Measurements from ENCODE around the gene SERPINB2. TPM values are rescaled to one million over a fixed set of nuclear protein-coding genes. Genes with fewer than 3 reads are reported as not detected.

Gene SERPINB2
- total RNA-seq, 2 experiments from 2014 or later = 0.25 TPM; not detected in 1

- no peaks in the 10 kb centered on the region for H3K36me3 Mint-ChIP-seq (ENCODE audit: low read depth)
- ChIA-PET CTCF (no interaction called here), POLR2A (no interaction called here)
- H3K4me3 ChIP-seq (ENCODE audit: low read length) = no peak overlapping the region
- H3K27ac Mint-ChIP-seq = no peak overlapping the region
- intact Hi-C loops (cut with DNase I, micrococcal nuclease) = no loop called here
- DNase-seq (no peak), ATAC-seq (ENCODE audit: poor library complexity) (no peak)
- no peaks in the 10 kb centered on the region for H3K9me3 ChIP-seq (ENCODE audit: control insufficient read depth in 1 of 2, insufficient read depth in 1 of 2, low read length in 2 of 2)
- TF ChIP-seq CTCF (IDR thresholded peaks at IDR 0.05) = no peak
- peaks cover 16% of the 10 kb centered on the region for H3K4me1 Mint-ChIP-seq (ENCODE audit: low read depth)
- H3K4me3 Mint-ChIP-seq = no peak overlapping the region
- H3K4me1 ChIP-seq (ENCODE audit: insufficient read depth, low read length) = peaks cover 7% of the 10 kb centered on the region
- peaks cover 58% of the 10 kb centered on the region for H3K27me3 Mint-ChIP-seq
- H3K27me3 ChIP-seq (ENCODE audit: control insufficient read depth in 1 of 2, insufficient read depth in 2 of 2, low read length in 2 of 2) = peaks cover 4 to 5% of the 10 kb centered on the region in 2 experiments
- H3K36me3 ChIP-seq (ENCODE audit: insufficient read depth, low read length) = no peaks in the 10 kb centered on the region
- H3K27ac ChIP-seq (ENCODE audit: low read depth in 1 of 2, low read length in 2 of 2) = no peak overlapping the region
- no peaks in the 10 kb centered on the region for H3K9me3 Mint-ChIP-seq
Measured at GRCh38 chr18:63947051-63947790, 59.7 kb downstream of the SERPINB2 start.

- Mint-ChIP-seq H3K36me3 (ENCODE audit: low read depth) (no peaks in the 10 kb centered on the region), H3K27ac (no peak within 1 kb of the TSS), H3K4me1 (ENCODE audit: low read depth) (peaks cover 16% of the 10 kb centered on the region), H3K4me3 (peak within 1 kb of the TSS; percentile 54), H3K9me3 (no peaks in the 10 kb centered on the region), H3K27me3 (peaks cover 38% of the 10 kb centered on the region)
- H3K36me3 ChIP-seq (ENCODE audit: insufficient read depth, low read length) = no peaks in the 10 kb centered on the region
- H3K27ac ChIP-seq (ENCODE audit: low read depth in 1 of 2, low read length in 2 of 2) = no peak within 1 kb of the TSS
- ATAC-seq (ENCODE audit: poor library complexity) (peak; percentile 80), DNase-seq (peak in 12 of 14 experiments; percentile 12 to 81 (median 38))
- ChIA-PET CTCF (no interaction called here), POLR2A (no interaction called here)
- H3K4me3 ChIP-seq (ENCODE audit: low read length) = peak within 1 kb of the TSS; percentile 48
- H3K9me3 ChIP-seq (ENCODE audit: control insufficient read depth in 1 of 2, insufficient read depth in 1 of 2, low read length in 2 of 2) = no peaks in the 10 kb centered on the region
- peak; percentile 44 for TF ChIP-seq CTCF (IDR thresholded peaks at IDR 0.05)
- peaks cover 1 to 4% of the 10 kb centered on the region in 2 experiments for H3K27me3 ChIP-seq (ENCODE audit: control insufficient read depth in 1 of 2, insufficient read depth in 2 of 2, low read length in 2 of 2)
- peaks cover 7% of the 10 kb centered on the region for H3K4me1 ChIP-seq (ENCODE audit: insufficient read depth, low read length)
- intact Hi-C loops (cut with DNase I, micrococcal nuclease) = no loop called here
Measured at GRCh38 chr18:63949068-63949737, 61.7 kb downstream of the SERPINB2 start, which contains the start of gene HMSD. Gene HMSD (plus strand): TSS chr18:63949301. CDS start chr18:63953456, 4,155 bp downstream.

GRCh38 chr18:63951302-63951705 lies 63.8 kb downstream of the SERPINB2 start:
- H3K4me1 Mint-ChIP-seq (ENCODE audit: low read depth) = peaks cover 16% of the 10 kb centered on the region
- H3K36me3 Mint-ChIP-seq (ENCODE audit: low read depth) = no peaks in the 10 kb centered on the region
- POLR2A ChIA-PET = no interaction called here
- DNase-seq (no peak), ATAC-seq (ENCODE audit: poor library complexity) (no peak)
- peaks cover 31% of the 10 kb centered on the region for H3K27me3 Mint-ChIP-seq
- H3K4me1 ChIP-seq (ENCODE audit: insufficient read depth, low read length) = peaks cover 7% of the 10 kb centered on the region
- no peak overlapping the region for H3K4me3 Mint-ChIP-seq
- H3K9me3 Mint-ChIP-seq = no peaks in the 10 kb centered on the region
- TF ChIP-seq CTCF (IDR thresholded peaks at IDR 0.05) = no peak
- H3K4me3 ChIP-seq (ENCODE audit: low read length) = no peak overlapping the region
- H3K36me3 ChIP-seq (ENCODE audit: insufficient read depth, low read length) = no peaks in the 10 kb centered on the region
- H3K9me3 ChIP-seq (ENCODE audit: control insufficient read depth in 1 of 2, insufficient read depth in 1 of 2, low read length in 2 of 2) = no peaks in the 10 kb centered on the region
- intact Hi-C loops (cut with DNase I, micrococcal nuclease) = loop anchor here in 1 of 2 experiments (5.0 kb wide), 1 partner anchor 36 kb away; no protein-coding TSS in a partner anchor
- no peak overlapping the region for H3K27ac Mint-ChIP-seq
- H3K27ac ChIP-seq (ENCODE audit: low read depth in 1 of 2, low read length in 2 of 2) = no peak overlapping the region
- CTCF ChIA-PET = no interaction called here
- H3K27me3 ChIP-seq (ENCODE audit: control insufficient read depth in 1 of 2, insufficient read depth in 2 of 2, low read length in 2 of 2) = peaks cover 0 to 12% of the 10 kb centered on the region in 2 experiments

Other genes starting within 250 kb of the SERPINB2 start
- gene SERPINB4, start 243.4 kb upstream of the SERPINB2 start, total RNA-seq = not detected
- gene SERPINB3, start 225.8 kb upstream of the SERPINB2 start, total RNA-seq = not detected
- gene SERPINB11, start 184.7 kb upstream of the SERPINB2 start, total RNA-seq = not detected
- not detected for gene SERPINB7, start 112.3 kb upstream of the SERPINB2 start, total RNA-seq
- not detected for gene SERPINB10, start 20.3 kb downstream of the SERPINB2 start, total RNA-seq
- not detected for gene HMSD, start 61.6 kb downstream of the SERPINB2 start, total RNA-seq
- 10 to 100 TPM in 1 of 2 experiments, 1 to 10 TPM in 1; 9.8 to 11.0 TPM for gene SERPINB8, start 82.4 kb downstream of the SERPINB2 start, total RNA-seq

Data from CD4-positive, alpha-beta T cell (primary cell).